ENCODE results near the gene RMI1. TPM values are rescaled to one million over a fixed set of nuclear protein-coding genes. Genes with fewer than 3 reads are reported as not detected.

The RMI1 gene
- polyA plus RNA-seq, 4 donors = 3.2 to 12.9 (median 5.9) TPM

- Histone ChIP-seq H3K4me1 (ENCODE audit: control insufficient read depth in 3 of 3, insufficient read depth in 2 of 3, low read depth in 1 of 3, low read length in 2 of 3) (peaks cover 0 to 2% (median 1%) of the 10 kb centered on the region in 3 donors), H3K4me3 (ENCODE audit: low read depth in 1 of 3, low read length in 3 of 3) (no peak overlapping the region), H3K27me3 (ENCODE audit: control insufficient read depth in 3 of 3, insufficient read depth in 3 of 3, low read length in 3 of 3) (no peaks in the 10 kb centered on the region), H3K9me3 (ENCODE audit: control insufficient read depth in 2 of 2, insufficient read depth in 1 of 2, low read depth in 1 of 2, low read length in 1 of 2) (no peaks in the 10 kb centered on the region), H3K27ac (ENCODE audit: low read depth in 1 of 3, low read length in 2 of 3) (no peak overlapping the region), H3K36me3 (ENCODE audit: control insufficient read depth in 3 of 3, insufficient read depth in 2 of 3, low read depth in 1 of 3, low read length in 3 of 3) (peaks cover 18 to 39% (median 30%) of the 10 kb centered on the region in 3 donors)
- DNase-seq (no peak), FAIRE-seq (no peak)
- WGBS, 3 donors = 77 to 84% (median 80%) methylated on average over 2 of the region's 2 CpGs
Observed at GRCh38 chr9:83972286-83972685, 8.3 kb upstream of the RMI1 start.

GRCh38 chr9:83975300-83975699 lies 5.3 kb upstream of the RMI1 start:
- no peak for DNase-seq
- Histone ChIP-seq H3K4me1 (ENCODE audit: control insufficient read depth in 3 of 3, insufficient read depth in 2 of 3, low read depth in 1 of 3, low read length in 2 of 3) (peaks cover 0 to 2% (median 2%) of the 10 kb centered on the region in 3 donors), H3K4me3 (ENCODE audit: low read depth in 1 of 3, low read length in 3 of 3) (no peak overlapping the region), H3K36me3 (ENCODE audit: control insufficient read depth in 3 of 3, insufficient read depth in 2 of 3, low read depth in 1 of 3, low read length in 3 of 3) (peaks cover 20 to 39% (median 27%) of the 10 kb centered on the region in 3 donors), H3K27me3 (ENCODE audit: control insufficient read depth in 3 of 3, insufficient read depth in 3 of 3, low read length in 3 of 3) (no peaks in the 10 kb centered on the region), H3K9me3 (ENCODE audit: control insufficient read depth in 2 of 2, insufficient read depth in 1 of 2, low read depth in 1 of 2, low read length in 1 of 2) (no peaks in the 10 kb centered on the region), H3K27ac (ENCODE audit: low read depth in 1 of 3, low read length in 2 of 3) (no peak overlapping the region)
- no peak for FAIRE-seq
- 86 to 88% (median 87%) methylated on average over 12 of the region's 12 CpGs for WGBS, 3 donors

- Histone ChIP-seq H3K27me3 (ENCODE audit: control insufficient read depth in 3 of 3, insufficient read depth in 3 of 3, low read length in 3 of 3) (no peaks in the 10 kb centered on the region), H3K4me3 (ENCODE audit: low read depth in 1 of 3, low read length in 3 of 3) (no peak overlapping the region), H3K9me3 (ENCODE audit: control insufficient read depth in 2 of 2, insufficient read depth in 1 of 2, low read depth in 1 of 2, low read length in 1 of 2) (no peaks in the 10 kb centered on the region), H3K27ac (ENCODE audit: low read depth in 1 of 3, low read length in 2 of 3) (no peak overlapping the region), H3K36me3 (ENCODE audit: control insufficient read depth in 3 of 3, insufficient read depth in 2 of 3, low read depth in 1 of 3, low read length in 3 of 3) (peaks cover 17 to 34% (median 24%) of the 10 kb centered on the region in 3 donors), H3K4me1 (ENCODE audit: control insufficient read depth in 3 of 3, insufficient read depth in 2 of 3, low read depth in 1 of 3, low read length in 2 of 3) (peaks cover 0 to 2% (median 2%) of the 10 kb centered on the region in 3 donors)
- DNase-seq (no peak), FAIRE-seq (no peak)
- WGBS, 3 donors = 62 to 69% (median 65%) methylated on average over 2 of the region's 2 CpGs
Observed at GRCh38 chr9:83976372-83976771, 4.2 kb upstream of the RMI1 start.

- H3K4me1 ChIP-seq (ENCODE audit: control insufficient read depth in 3 of 3, insufficient read depth in 2 of 3, low read depth in 1 of 3, low read length in 2 of 3) = peaks cover 0 to 5% (median 2%) of the 10 kb centered on the region in 3 donors
- DNase-seq (peak in 1 of 2 donors; percentile 33), FAIRE-seq (no peak)
- H3K9me3 ChIP-seq (ENCODE audit: control insufficient read depth in 2 of 2, insufficient read depth in 1 of 2, low read depth in 1 of 2, low read length in 1 of 2) = no peaks in the 10 kb centered on the region
- no peak overlapping the region for H3K27ac ChIP-seq (ENCODE audit: low read depth in 1 of 3, low read length in 2 of 3)
- no peaks in the 10 kb centered on the region for H3K27me3 ChIP-seq (ENCODE audit: control insufficient read depth in 3 of 3, insufficient read depth in 3 of 3, low read length in 3 of 3)
- H3K36me3 ChIP-seq (ENCODE audit: control insufficient read depth in 3 of 3, insufficient read depth in 2 of 3, low read depth in 1 of 3, low read length in 3 of 3) = peaks cover 11 to 27% (median 16%) of the 10 kb centered on the region in 3 donors
- 37 to 51% (median 38%) methylated on average over 1 of the region's 1 CpG for WGBS, 3 donors
- H3K4me3 ChIP-seq (ENCODE audit: low read depth in 1 of 3, low read length in 3 of 3) = peak overlapping the region in 1 of 3 donors; percentile 88
Observed at GRCh38 chr9:83977196-83977595, 3.4 kb upstream of the RMI1 start.

GRCh38 chr9:83978992-83979811 lies 1.4 kb upstream of the RMI1 start:
- H3K9me3 ChIP-seq (ENCODE audit: control insufficient read depth in 2 of 2, insufficient read depth in 1 of 2, low read depth in 1 of 2, low read length in 1 of 2) = no peaks in the 10 kb centered on the region
- H3K4me3 ChIP-seq (ENCODE audit: low read depth in 1 of 3, low read length in 3 of 3) = peak overlapping the region; percentile 88 to 99 (median 92)
- DNase-seq (peak; percentile 82 to 90), FAIRE-seq (no peak)
- H3K36me3 ChIP-seq (ENCODE audit: control insufficient read depth in 3 of 3, insufficient read depth in 2 of 3, low read depth in 1 of 3, low read length in 3 of 3) = peaks cover 7 to 12% (median 9%) of the 10 kb centered on the region in 3 donors
- peaks cover 0 to 5% (median 2%) of the 10 kb centered on the region in 3 donors for H3K4me1 ChIP-seq (ENCODE audit: control insufficient read depth in 3 of 3, insufficient read depth in 2 of 3, low read depth in 1 of 3, low read length in 2 of 3)
- H3K27ac ChIP-seq (ENCODE audit: low read depth in 1 of 3, low read length in 2 of 3) = peak overlapping the region; percentile 92 to 100 (median 99)
- H3K27me3 ChIP-seq (ENCODE audit: control insufficient read depth in 3 of 3, insufficient read depth in 3 of 3, low read length in 3 of 3) = no peaks in the 10 kb centered on the region
- 0% methylated on average over 42 to 55 of the region's 55 CpGs for WGBS, 3 donors

- FAIRE-seq = no peak
- 0% methylated on average over 54 to 57 of the region's 57 CpGs for WGBS, 3 donors
- Histone ChIP-seq H3K27ac (ENCODE audit: low read depth in 1 of 3, low read length in 2 of 3) (peak within 1 kb of the TSS; percentile 92 to 100 (median 99)), H3K27me3 (ENCODE audit: control insufficient read depth in 3 of 3, insufficient read depth in 3 of 3, low read length in 3 of 3) (no peaks in the 10 kb centered on the region), H3K4me3 (ENCODE audit: low read depth in 1 of 3, low read length in 3 of 3) (peak within 1 kb of the TSS; percentile 88 to 99 (median 92)), H3K36me3 (ENCODE audit: control insufficient read depth in 3 of 3, insufficient read depth in 2 of 3, low read depth in 1 of 3, low read length in 3 of 3) (peaks cover 3 to 9% (median 9%) of the 10 kb centered on the region in 3 donors), H3K9me3 (ENCODE audit: control insufficient read depth in 2 of 2, insufficient read depth in 1 of 2, low read depth in 1 of 2, low read length in 1 of 2) (no peaks in the 10 kb centered on the region), H3K4me1 (ENCODE audit: control insufficient read depth in 3 of 3, insufficient read depth in 2 of 3, low read depth in 1 of 3, low read length in 2 of 3) (peaks cover 0 to 3% (median 2%) of the 10 kb centered on the region in 3 donors)
- peak; percentile 98 to 100 for DNase-seq
Observed at GRCh38 chr9:83979812-83980394, 702 bp upstream of the RMI1 start, which contains the start of gene HNRNPK. Gene HNRNPK, minus strand, starts transcription at chr9:83980215. Its CDS starts 1,963 bp downstream, at chr9:83978252.

- DNase-seq (peak in 1 of 2 donors; percentile 48), FAIRE-seq (no peak)
- Histone ChIP-seq H3K4me3 (ENCODE audit: low read depth in 1 of 3, low read length in 3 of 3) (peak overlapping the region; percentile 80 to 99 (median 88)), H3K27me3 (ENCODE audit: control insufficient read depth in 3 of 3, insufficient read depth in 3 of 3, low read length in 3 of 3) (no peaks in the 10 kb centered on the region), H3K27ac (ENCODE audit: low read depth in 1 of 3, low read length in 2 of 3) (peak overlapping the region; percentile 81 to 100 (median 99)), H3K9me3 (ENCODE audit: control insufficient read depth in 2 of 2, insufficient read depth in 1 of 2, low read depth in 1 of 2, low read length in 1 of 2) (no peaks in the 10 kb centered on the region), H3K36me3 (ENCODE audit: control insufficient read depth in 3 of 3, insufficient read depth in 2 of 3, low read depth in 1 of 3, low read length in 3 of 3) (peaks cover 0 to 3% (median 0%) of the 10 kb centered on the region in 3 donors), H3K4me1 (ENCODE audit: control insufficient read depth in 3 of 3, insufficient read depth in 2 of 3, low read depth in 1 of 3, low read length in 2 of 3) (peaks cover 0 to 3% (median 2%) of the 10 kb centered on the region in 3 donors)
- 0 to 1% (median 1%) methylated on average over 29 of the region's 29 CpGs for WGBS, 3 donors
Observed at GRCh38 chr9:83981126-83981871, 694 bp downstream of the RMI1 start.

GRCh38 chr9:83986195-83986594 lies 5.6 kb downstream of the RMI1 start:
- Histone ChIP-seq H3K36me3 (ENCODE audit: control insufficient read depth in 3 of 3, insufficient read depth in 2 of 3, low read depth in 1 of 3, low read length in 3 of 3) (peaks cover 0 to 11% (median 2%) of the 10 kb centered on the region in 3 donors), H3K27me3 (ENCODE audit: control insufficient read depth in 3 of 3, insufficient read depth in 3 of 3, low read length in 3 of 3) (no peaks in the 10 kb centered on the region), H3K4me3 (ENCODE audit: low read depth in 1 of 3, low read length in 3 of 3) (no peak overlapping the region), H3K9me3 (ENCODE audit: control insufficient read depth in 2 of 2, insufficient read depth in 1 of 2, low read depth in 1 of 2, low read length in 1 of 2) (no peaks in the 10 kb centered on the region), H3K27ac (ENCODE audit: low read depth in 1 of 3, low read length in 2 of 3) (no peak overlapping the region), H3K4me1 (ENCODE audit: control insufficient read depth in 3 of 3, insufficient read depth in 2 of 3, low read depth in 1 of 3, low read length in 2 of 3) (peaks cover 0 to 3% (median 0%) of the 10 kb centered on the region in 3 donors)
- DNase-seq (no peak), FAIRE-seq (no peak)
- 62 to 75% (median 70%) methylated on average over 3 of the region's 3 CpGs for WGBS, 3 donors
